Fibroblast of lung (primary cell): ENCODE results near the gene PRMT3. TPM values are rescaled to one million over a fixed set of nuclear protein-coding genes. Genes with fewer than 3 reads are reported as not detected.

Experiments used
- DNase-seq, 2 donors: peaks; one replicate each; pipeline versions ENCODE4 v3.0.0 to v3.0.0-alpha.2; 2010; ENCODE audit warnings: low read depth in 2 of 2
- H2AFZ ChIP-seq: 2 replicates; pipeline ENCODE4 v1.5.1; 2012; ENCODE audit warnings: low read length, control low read depth, inconsistent platforms
- H3K27ac ChIP-seq: 2 replicates; pipeline ENCODE4 v1.5.1; 2011; ENCODE audit warnings: low read length, control low read depth; ENCODE audit not compliant: insufficient read depth
- H3K27me3 ChIP-seq: 2 replicates; pipeline ENCODE4 v1.5.1; 2011; ENCODE audit warnings: mild to moderate bottlenecking, low read length; ENCODE audit not compliant: control insufficient read depth, insufficient read depth
- H3K36me3 ChIP-seq: 2 replicates; pipeline ENCODE4 v1.5.1; 2011; ENCODE audit warnings: low read length; ENCODE audit not compliant: control insufficient read depth, insufficient read depth
- H3K4me1 ChIP-seq: 2 replicates; pipeline ENCODE4 v1.5.1; 2011; ENCODE audit warnings: low read length; ENCODE audit not compliant: control insufficient read depth, insufficient read depth; ENCODE audit errors: extremely low read depth
- H3K4me2 ChIP-seq: 2 replicates; pipeline ENCODE4 v1.5.1; 2011; ENCODE audit warnings: low read length, control low read depth; ENCODE audit not compliant: insufficient read depth; ENCODE audit errors: extremely low read depth
- H3K4me3 ChIP-seq, 4 experiments: fragments of 200-600 bp in 1 of 4; sonication (generic) in 1 of 4; replicated peaks in 1 of 4; 2 replicates each; pipeline ENCODE4 v1.5.1; 2011 to 2016; ENCODE audit warnings: low read length in 4 of 4, low read depth in 3 of 4, mild to moderate bottlenecking in 3 of 4, control low read depth in 2 of 4, inconsistent platforms in 1 of 4, mixed read lengths in 1 of 4; ENCODE audit not compliant: insufficient read depth in 1 of 4; ENCODE audit errors: control extremely low read depth in 1 of 4
- H3K79me2 ChIP-seq: 2 replicates; pipeline ENCODE4 v1.5.1; 2012; ENCODE audit warnings: mild to moderate bottlenecking, low read length, inconsistent platforms; ENCODE audit not compliant: control insufficient read depth, insufficient read depth
- H3K9ac ChIP-seq: 2 replicates; pipeline ENCODE4 v1.5.1; 2011; ENCODE audit warnings: mild to moderate bottlenecking, low read length, control low read depth; ENCODE audit not compliant: insufficient read depth
- H3K9me3 ChIP-seq: 2 replicates; pipeline ENCODE4 v1.5.1; 2012; ENCODE audit warnings: low read depth, low read length; ENCODE audit not compliant: control insufficient read depth, insufficient read depth
- H4K20me1 ChIP-seq: 2 replicates; pipeline ENCODE4 v1.5.1; 2011; ENCODE audit warnings: low read length; ENCODE audit not compliant: control insufficient read depth, insufficient read depth; ENCODE audit errors: extremely low read depth
- EZH2 ChIP-seq: IDR thresholded peaks from 2 replicates; pipeline ENCODE4 v1.5.1; 2012; ENCODE audit warnings: low read length, control low read depth, mild to moderate bottlenecking; ENCODE audit errors: missing control alignments
- polyA plus RNA-seq, 2 donors: library from polyadenylated mRNA; depleted of rRNA in 1 of 2; stranded (reverse) in 1 of 2; unstranded in 1 of 2; fragments of >200 nt; gene quantifications; 2 replicates each; pipeline ENCODE4 v1.2.1, GENCODE V29; 2011 to 2012; ENCODE audit warnings: missing spikeins in 1 of 2
- total RNA-seq: library from RNA; depleted of rRNA; stranded (reverse); fragments of >200 nt; gene quantifications from 2 replicates; pipeline ENCODE4 v1.2.1, GENCODE V29; 2014
- TF ChIP-seq, protein P1 (sequence below), 2 donors: IDR thresholded peaks in 1 of 2; conservative IDR thresholded peaks in 1 of 2; 1 replicate in 1 of 2; 2 replicates in 1 of 2; pipeline ENCODE4 v1.5.1; 2011 to 2012; ENCODE audit warnings: low read length in 2 of 2, control low read depth in 1 of 2, inconsistent platforms in 1 of 2, low read depth in 1 of 2, mild to moderate bottlenecking in 1 of 2

Gene PRMT3
- total and polyA plus RNA-seq, 2 donors (not counting 1 experiment from before 2014, with no cell fraction given), result 13.0 to 14.2 TPM

DNA sequence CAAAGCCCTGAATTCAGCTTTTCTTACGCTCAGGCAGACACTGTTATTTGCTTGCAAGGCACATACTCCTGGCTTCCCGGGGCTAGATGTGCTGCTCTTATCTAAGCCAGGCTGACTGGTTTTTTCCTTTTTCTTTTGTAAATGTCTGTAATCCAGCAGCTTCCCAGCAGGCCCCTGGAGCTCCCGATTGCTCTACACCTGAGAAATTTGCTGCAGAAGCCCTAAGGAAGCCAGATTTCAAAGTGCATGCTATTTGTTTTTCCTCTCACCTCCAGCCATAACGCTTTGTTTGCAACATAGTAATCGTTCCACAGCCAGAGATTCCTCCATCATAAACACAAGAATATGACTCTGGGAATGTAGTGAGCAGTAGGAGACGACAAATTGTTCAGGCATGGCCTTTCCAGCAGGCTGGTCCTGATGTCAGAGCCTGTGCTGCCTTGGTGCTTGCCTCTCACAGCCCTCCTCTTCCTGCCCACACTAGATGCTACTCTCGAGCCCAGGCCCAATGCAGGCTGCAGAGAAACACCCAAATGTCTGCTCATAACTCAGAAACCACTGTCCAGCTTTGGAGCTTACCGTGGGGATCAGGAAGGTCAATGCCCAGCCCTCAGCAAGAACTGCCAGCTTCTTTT, 157.2 kb downstream of the PRMT3 start:
- Histone ChIP-seq H3K79me2 (no peaks in the 10 kb centered on the region), H3K27ac (no peak overlapping the region), H3K9me3 (no peaks in the 10 kb centered on the region), H3K9ac (no peak overlapping the region), H3K27me3 (no peaks in the 10 kb centered on the region), H3K36me3 (no peaks in the 10 kb centered on the region), H4K20me1 (no peaks in the 10 kb centered on the region), H2AFZ (no peak overlapping the region), H3K4me1 (no peaks in the 10 kb centered on the region), H3K4me2 (no peak overlapping the region), H3K4me3 (no peak overlapping the region)
- DNase-seq, result no peak
- TF ChIP-seq, protein P1, sequence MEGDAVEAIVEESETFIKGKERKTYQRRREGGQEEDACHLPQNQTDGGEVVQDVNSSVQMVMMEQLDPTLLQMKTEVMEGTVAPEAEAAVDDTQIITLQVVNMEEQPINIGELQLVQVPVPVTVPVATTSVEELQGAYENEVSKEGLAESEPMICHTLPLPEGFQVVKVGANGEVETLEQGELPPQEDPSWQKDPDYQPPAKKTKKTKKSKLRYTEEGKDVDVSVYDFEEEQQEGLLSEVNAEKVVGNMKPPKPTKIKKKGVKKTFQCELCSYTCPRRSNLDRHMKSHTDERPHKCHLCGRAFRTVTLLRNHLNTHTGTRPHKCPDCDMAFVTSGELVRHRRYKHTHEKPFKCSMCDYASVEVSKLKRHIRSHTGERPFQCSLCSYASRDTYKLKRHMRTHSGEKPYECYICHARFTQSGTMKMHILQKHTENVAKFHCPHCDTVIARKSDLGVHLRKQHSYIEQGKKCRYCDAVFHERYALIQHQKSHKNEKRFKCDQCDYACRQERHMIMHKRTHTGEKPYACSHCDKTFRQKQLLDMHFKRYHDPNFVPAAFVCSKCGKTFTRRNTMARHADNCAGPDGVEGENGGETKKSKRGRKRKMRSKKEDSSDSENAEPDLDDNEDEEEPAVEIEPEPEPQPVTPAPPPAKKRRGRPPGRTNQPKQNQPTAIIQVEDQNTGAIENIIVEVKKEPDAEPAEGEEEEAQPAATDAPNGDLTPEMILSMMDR (conservative IDR thresholded peaks at IDR 0.05 in 1 of 2, IDR thresholded peaks at IDR 0.05 in 1 of 2; ENCODE audit: low read depth in 1 of 2, low read length in 2 of 2), result no peak
- TF ChIP-seq EZH2, result no peak

- Histone ChIP-seq H3K9me3 (no peaks in the 10 kb centered on the region), H2AFZ (no peak overlapping the region), H3K27ac (no peak overlapping the region), H3K4me3 (no peak overlapping the region), H3K4me2 (no peak overlapping the region), H3K9ac (no peak overlapping the region), H3K4me1 (no peaks in the 10 kb centered on the region), H4K20me1 (no peaks in the 10 kb centered on the region), H3K27me3 (no peaks in the 10 kb centered on the region), H3K79me2 (no peaks in the 10 kb centered on the region), H3K36me3 (no peaks in the 10 kb centered on the region)
- TF ChIP-seq, protein P1 (conservative IDR thresholded peaks at IDR 0.05 in 1 of 2, IDR thresholded peaks at IDR 0.05 in 1 of 2; ENCODE audit: low read depth in 1 of 2, low read length in 2 of 2), result no peak
- TF ChIP-seq EZH2, result no peak
- no peak for DNase-seq
Measured at GRCh38 chr11:20547411-20547810, 159.9 kb downstream of the PRMT3 start.

GRCh38 chr11:20551096-20551495, 163.6 kb downstream of the PRMT3 start:
- TF ChIP-seq EZH2, result no peak
- TF ChIP-seq, protein P1 (conservative IDR thresholded peaks at IDR 0.05 in 1 of 2, IDR thresholded peaks at IDR 0.05 in 1 of 2; ENCODE audit: low read depth in 1 of 2, low read length in 2 of 2), result no peak
- H3K79me2 ChIP-seq, result no peaks in the 10 kb centered on the region
- H3K36me3 ChIP-seq, result no peaks in the 10 kb centered on the region

More at GRCh38 chr11:20551096-20551495, 163.6 kb downstream of the PRMT3 start:
- Histone ChIP-seq H3K9ac (no peak overlapping the region), H3K4me1 (no peaks in the 10 kb centered on the region), H3K4me2 (no peak overlapping the region), H3K9me3 (no peaks in the 10 kb centered on the region), H3K27me3 (no peaks in the 10 kb centered on the region), H4K20me1 (no peaks in the 10 kb centered on the region), H3K27ac (no peak overlapping the region), H3K4me3 (no peak overlapping the region), H2AFZ (no peak overlapping the region)
- DNase-seq, result no peak
